Thyroid gland (tissue), 4 donors: ENCODE data around the gene CAPN1. TPM values are rescaled to one million over a fixed set of nuclear protein-coding genes. Genes with fewer than 3 reads are reported as not detected.
A peak's percentile ranks its signal among the peaks of the same experiment; 100 is the strongest.
"Not testable (repeated sequence)": the region's sequence is repeated elsewhere in the genome, so short reads cannot be mapped to it uniquely, and the experiment has no call there.

Source experiments
- DNase-seq, 2 donors: peaks; one replicate each; pipeline ENCODE4 v3.0.0-alpha.2; 2019
- H3K27ac ChIP-seq, 3 donors: fragments of 200-600 bp; sonication (generic); 1 replicate in 2 of 3; 2 replicates in 1 of 3; pipeline ENCODE4 v1.5.1; 2016 to 2019; ENCODE audit warnings: mild to moderate bottlenecking in 1 of 3, moderate library complexity in 1 of 3
- H3K27me3 ChIP-seq: fragments of 200-600 bp; sonication (generic); one replicate; pipeline ENCODE4 v1.5.1; 2019
- H3K36me3 ChIP-seq, 2 donors: fragments of 200-600 bp; sonication (generic); one replicate each; pipeline ENCODE4 v1.5.1; 2016 to 2019
- H3K4me1 ChIP-seq, 2 donors: fragments of 200-600 bp; sonication (generic); one replicate each; pipeline ENCODE4 v1.5.1; 2017 to 2019
- H3K4me3 ChIP-seq, 3 donors: fragments of 200-600 bp; sonication (generic); replicated peaks in 1 of 3; 1 replicate in 2 of 3; 2 replicates in 1 of 3; pipeline ENCODE4 v1.5.1; 2016; ENCODE audit warnings: mild to moderate bottlenecking in 1 of 3
- H3K9me3 ChIP-seq: fragments of 200-600 bp; sonication (generic); one replicate; pipeline ENCODE4 v1.5.1; 2017
- CTCF ChIP-seq, 6 experiments: fragments of 200-600 bp in 3 of 6; fragments of 450-650 bp in 3 of 6; sonication (generic) in 3 of 6; IDR thresholded peaks; one replicate each; pipeline ENCODE4 v1.5.1; 2016 to 2019; ENCODE audit warnings: antibody characterized with exemption in 6 of 6, mild to moderate bottlenecking in 2 of 6, inconsistent platforms in 1 of 6, moderate library complexity in 1 of 6
- POLR2A ChIP-seq, 2 donors: fragments of 450-650 bp; IDR thresholded peaks; one replicate each; pipeline ENCODE4 v1.6.1; 2017; ENCODE audit warnings: antibody characterized with exemption in 2 of 2, mild to moderate bottlenecking in 2 of 2, moderate library complexity in 1 of 2
- WGBS, 2 donors: methylation state at CpG; one replicate each; pipeline ENCODE4 v1.1.5; 2017; 5-methylcytosine and 5-hydroxymethylcytosine counted together
- intact Hi-C: fragments of 100-400 bp; cut with DNase I; formaldehyde crosslinking; loops from one replicate; pipeline ENCODE4 v1.15.1; 2023
- total RNA-seq, 4 donors: library from RNA; depleted of rRNA; stranded (reverse); fragments of >200 nt; gene quantifications; one replicate each; pipeline ENCODE4 v1.2.3, GENCODE V29; 2016

Gene CAPN1
- total RNA-seq, 4 donors from 2014 or later: 265 to 519 (median 340) TPM

- no peaks in the 10 kb centered on the region for H3K36me3 ChIP-seq
- WGBS, 2 donors: 66 to 79% methylated on average over 5 of the region's 5 CpGs
- H3K4me1 ChIP-seq: no peaks in the 10 kb centered on the region
- no peak overlapping the region for H3K4me3 ChIP-seq
- no peaks in the 10 kb centered on the region for H3K9me3 ChIP-seq
- TF ChIP-seq POLR2A (IDR thresholded peaks at IDR 0.05) (no peak), CTCF (IDR thresholded peaks at IDR 0.05) (no peak)
- no peaks in the 10 kb centered on the region for H3K27me3 ChIP-seq
- DNase-seq: no peak
- intact Hi-C loops: no loop called here
- H3K27ac ChIP-seq: no peak overlapping the region
Observed at GRCh38 chr11:65241134-65241533, 59.4 kb downstream of the CAPN1 start.

GRCh38 chr11:65241692-65242091 is 60.0 kb downstream of the CAPN1 start:
- Histone ChIP-seq H3K9me3 (no peaks in the 10 kb centered on the region), H3K4me3 (no peak overlapping the region), H3K27ac (no peak overlapping the region), H3K4me1 (peaks cover 5% of the 10 kb centered on the region in 2 donors), H3K27me3 (no peaks in the 10 kb centered on the region), H3K36me3 (no peaks in the 10 kb centered on the region)
- no peak for DNase-seq
- no peak for TF ChIP-seq CTCF (IDR thresholded peaks at IDR 0.05)
- no peak for TF ChIP-seq POLR2A (IDR thresholded peaks at IDR 0.05)
- intact Hi-C loops: no loop called here

GRCh38 chr11:65242389-65242788 is 60.7 kb downstream of the CAPN1 start:
- H3K9me3 ChIP-seq: no peaks in the 10 kb centered on the region
- 83 to 85% methylated on average over 6 of the region's 6 CpGs for WGBS, 2 donors
- H3K4me3 ChIP-seq: no peak overlapping the region
- intact Hi-C loops: no loop called here
- DNase-seq: no peak
- no peak overlapping the region for H3K27ac ChIP-seq
- peaks cover 12% of the 10 kb centered on the region in 2 donors for H3K4me1 ChIP-seq
- TF ChIP-seq POLR2A (IDR thresholded peaks at IDR 0.05) (no peak), CTCF (IDR thresholded peaks at IDR 0.05) (no peak)
- H3K27me3 ChIP-seq: no peaks in the 10 kb centered on the region
- no peaks in the 10 kb centered on the region for H3K36me3 ChIP-seq

- intact Hi-C loops: no loop called here
- TF ChIP-seq POLR2A (IDR thresholded peaks at IDR 0.05) (no peak), CTCF (IDR thresholded peaks at IDR 0.05) (no peak)
- H3K9me3 ChIP-seq: no peaks in the 10 kb centered on the region
- H3K4me1 ChIP-seq: peaks cover 20 to 26% of the 10 kb centered on the region in 2 donors
- no peaks in the 10 kb centered on the region for H3K27me3 ChIP-seq
- H3K27ac ChIP-seq: no peak overlapping the region
- WGBS, 2 donors: 56 to 72% methylated on average over 4 of the region's 4 CpGs
- H3K4me3 ChIP-seq: no peak overlapping the region
- no peaks in the 10 kb centered on the region for H3K36me3 ChIP-seq
- DNase-seq: no peak
Observed at GRCh38 chr11:65243797-65244196, 62.1 kb downstream of the CAPN1 start.

GRCh38 chr11:65245046-65245445 is 63.3 kb downstream of the CAPN1 start:
- peaks cover 20 to 26% of the 10 kb centered on the region in 2 donors for H3K4me1 ChIP-seq
- WGBS, 2 donors: 93 to 98% methylated on average over 8 of the region's 8 CpGs
- H3K36me3 ChIP-seq, H3K27me3 ChIP-seq, H3K27ac ChIP-seq, H3K9me3 ChIP-seq, DNase-seq, intact Hi-C loops, H3K4me3 ChIP-seq: not testable (repeated sequence)

GRCh38 chr11:65246506-65246905 is 64.8 kb downstream of the CAPN1 start:
- peak; percentile 82 to 83 for DNase-seq
- H3K4me1 ChIP-seq: peaks cover 20 to 26% of the 10 kb centered on the region in 2 donors
- no peak for TF ChIP-seq CTCF (IDR thresholded peaks at IDR 0.05)
- no peak for TF ChIP-seq POLR2A (IDR thresholded peaks at IDR 0.05)
- no peaks in the 10 kb centered on the region for H3K36me3 ChIP-seq
- H3K27me3 ChIP-seq: no peaks in the 10 kb centered on the region
- intact Hi-C loops: no loop called here
- H3K9me3 ChIP-seq: no peaks in the 10 kb centered on the region
- no peak overlapping the region for H3K4me3 ChIP-seq
- WGBS, 2 donors: 33 to 34% methylated on average over 5 of the region's 5 CpGs
- peak overlapping the region; percentile 32 to 69 (median 65) for H3K27ac ChIP-seq

GRCh38 chr11:65248184-65248710 is 66.5 kb downstream of the CAPN1 start:
- H3K4me3 ChIP-seq, H3K36me3 ChIP-seq, H3K9me3 ChIP-seq, H3K27me3 ChIP-seq, intact Hi-C loops: not testable (repeated sequence)
- peaks cover 20 to 26% of the 10 kb centered on the region in 2 donors for H3K4me1 ChIP-seq
- DNase-seq: peak in 1 of 2 donors; percentile 49
- 64 to 74% methylated on average over 9 of the region's 9 CpGs for WGBS, 2 donors
- peak overlapping the region; percentile 53 to 69 (median 65) for H3K27ac ChIP-seq
